Measurements from ENCODE around the gene TNK2.
A peak's percentile ranks its signal among the peaks of the same experiment; 100 is the strongest.
"Not testable (repeated sequence)": the region's sequence is repeated elsewhere in the genome, so short reads cannot be mapped to it uniquely, and the experiment has no call there.

Gene TNK2

DNA sequence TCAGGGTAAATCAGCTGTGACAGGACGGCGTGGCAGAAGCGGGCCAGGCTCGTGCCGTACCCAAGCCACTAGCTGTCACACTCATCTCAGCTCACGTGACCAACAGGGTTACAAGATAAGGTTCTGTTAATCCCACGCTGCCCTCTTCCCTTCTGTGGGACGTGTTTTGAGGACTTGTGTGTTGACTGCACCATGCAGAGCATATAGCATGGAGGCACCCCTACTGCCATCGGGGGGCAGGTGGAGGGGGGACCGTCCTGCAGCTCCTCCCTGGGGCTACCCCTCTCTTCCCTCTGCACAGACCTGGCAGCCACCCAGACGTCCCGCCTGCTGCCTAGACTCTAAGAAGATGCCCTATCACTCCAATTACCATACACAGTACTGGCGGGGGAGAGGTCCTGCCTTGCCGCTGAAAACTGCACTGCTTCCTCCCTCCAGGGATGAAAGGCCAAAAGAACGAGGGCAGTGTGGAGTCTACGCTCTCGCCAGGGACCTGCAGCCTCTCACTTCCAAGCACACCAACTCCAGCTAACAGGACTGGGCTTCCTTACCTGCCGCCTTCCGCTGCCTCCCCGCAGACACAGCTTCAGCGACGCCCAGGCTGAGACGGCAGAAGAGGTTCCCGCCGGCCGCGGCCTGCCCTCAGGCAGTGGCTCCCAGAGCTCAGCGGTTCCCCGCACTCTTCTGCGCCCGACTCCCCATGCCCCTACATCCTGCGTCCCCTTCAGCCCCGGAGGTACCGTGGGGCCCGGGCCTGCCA lies at the start of gene TNK2:
Gene TNK2, minus strand, starts transcription at position 618 of the 760 bp plus-strand sequence. CDS start 19,963 bp downstream, outside the sequence.
- no peak for TF ChIP-seq EZH2phosphoT487 (IDR thresholded peaks at IDR 0.05; ENCODE audit: borderline replicate concordance)
- peak within 1 kb of the TSS; percentile 97 for H3K4me2 ChIP-seq (ENCODE audit: low read depth, low read length, poor library complexity, severe bottlenecking)
- H3K9me2 ChIP-seq (replicated peaks; ENCODE audit: low read depth, low read length) = no peaks in the 10 kb centered on the region
- H4K20me1 ChIP-seq (ENCODE audit: insufficient read depth, low read length, poor library complexity, severe bottlenecking) = peaks cover 28% of the 10 kb centered on the region
- no peaks in the 10 kb centered on the region for H3K9me3 ChIP-seq (ENCODE audit: insufficient read depth, low read depth, low read length)
- peaks cover 55% of the 10 kb centered on the region for H3K79me2 ChIP-seq (ENCODE audit: insufficient read depth, low read length)
- H3K9ac ChIP-seq (ENCODE audit: low read depth, low read length, poor library complexity, severe bottlenecking) = peak within 1 kb of the TSS; percentile 71
- peaks cover 8% of the 10 kb centered on the region; the same call in 1 of the 2 replicates for H3F3A ChIP-seq (ENCODE audit: low read depth)
- no peaks in the 10 kb centered on the region for H3K27me3 ChIP-seq (ENCODE audit: insufficient read depth, low read length, poor library complexity, severe bottlenecking)
- no peak within 1 kb of the TSS for H2AFZ ChIP-seq (ENCODE audit: low read length)
- H3K4me1 ChIP-seq (ENCODE audit: insufficient read depth, low read length, poor library complexity, severe bottlenecking) = peaks cover 56% of the 10 kb centered on the region
- no peaks in the 10 kb centered on the region for H3K36me3 ChIP-seq (ENCODE audit: insufficient read depth, low read length)
- peak within 1 kb of the TSS; percentile 73 for H3K4me3 ChIP-seq (ENCODE audit: low read length, poor library complexity, severe bottlenecking)

DNA sequence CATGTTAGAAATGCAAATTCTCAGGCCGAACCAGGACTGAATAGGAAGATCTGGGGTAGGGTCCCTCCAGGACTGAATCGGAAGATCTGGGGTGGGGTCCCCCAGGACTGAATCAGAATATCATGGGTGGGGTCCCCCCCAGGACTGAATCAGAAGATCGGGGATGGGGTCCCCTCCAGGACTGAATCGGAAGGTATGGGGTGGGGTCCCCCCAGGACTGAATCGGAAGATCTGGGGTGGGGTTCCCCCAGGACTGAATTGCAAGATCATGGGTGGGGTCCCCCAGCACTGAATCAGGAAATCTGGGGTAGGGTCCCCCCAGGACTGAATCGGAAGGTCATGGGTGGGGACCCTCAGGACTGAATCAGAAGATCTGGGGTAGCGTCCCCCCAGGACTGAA lies 48.2 kb upstream of the TNK2 start:
- H3K36me3 ChIP-seq (ENCODE audit: insufficient read depth, low read length) = no peaks in the 10 kb centered on the region
- peaks cover 3% of the 10 kb centered on the region for H4K20me1 ChIP-seq (ENCODE audit: insufficient read depth, low read length, poor library complexity, severe bottlenecking)
- TF ChIP-seq EZH2phosphoT487 (IDR thresholded peaks at IDR 0.05; ENCODE audit: borderline replicate concordance) = no peak
- TF ChIP-seq, protein P1, sequence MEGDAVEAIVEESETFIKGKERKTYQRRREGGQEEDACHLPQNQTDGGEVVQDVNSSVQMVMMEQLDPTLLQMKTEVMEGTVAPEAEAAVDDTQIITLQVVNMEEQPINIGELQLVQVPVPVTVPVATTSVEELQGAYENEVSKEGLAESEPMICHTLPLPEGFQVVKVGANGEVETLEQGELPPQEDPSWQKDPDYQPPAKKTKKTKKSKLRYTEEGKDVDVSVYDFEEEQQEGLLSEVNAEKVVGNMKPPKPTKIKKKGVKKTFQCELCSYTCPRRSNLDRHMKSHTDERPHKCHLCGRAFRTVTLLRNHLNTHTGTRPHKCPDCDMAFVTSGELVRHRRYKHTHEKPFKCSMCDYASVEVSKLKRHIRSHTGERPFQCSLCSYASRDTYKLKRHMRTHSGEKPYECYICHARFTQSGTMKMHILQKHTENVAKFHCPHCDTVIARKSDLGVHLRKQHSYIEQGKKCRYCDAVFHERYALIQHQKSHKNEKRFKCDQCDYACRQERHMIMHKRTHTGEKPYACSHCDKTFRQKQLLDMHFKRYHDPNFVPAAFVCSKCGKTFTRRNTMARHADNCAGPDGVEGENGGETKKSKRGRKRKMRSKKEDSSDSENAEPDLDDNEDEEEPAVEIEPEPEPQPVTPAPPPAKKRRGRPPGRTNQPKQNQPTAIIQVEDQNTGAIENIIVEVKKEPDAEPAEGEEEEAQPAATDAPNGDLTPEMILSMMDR (conservative IDR thresholded peaks at IDR 0.05; ENCODE audit: low read length) = no peak
- no peaks in the 10 kb centered on the region for H3K27me3 ChIP-seq (ENCODE audit: insufficient read depth, low read length, poor library complexity, severe bottlenecking)
- peaks cover 2% of the 10 kb centered on the region for H3K4me1 ChIP-seq (ENCODE audit: insufficient read depth, low read length, poor library complexity, severe bottlenecking)
- no peak overlapping the region for H3K9ac ChIP-seq (ENCODE audit: low read depth, low read length, poor library complexity, severe bottlenecking)
- 0 out of 2 replicates have a peak, but pooled peaks cover 3% of the 10 kb centered on the region for H3F3A ChIP-seq (ENCODE audit: low read depth)
- H3K9me3 ChIP-seq (ENCODE audit: insufficient read depth, low read depth, low read length) = no peaks in the 10 kb centered on the region
- H3K4me3 ChIP-seq (ENCODE audit: low read length, poor library complexity, severe bottlenecking) = no peak overlapping the region
- H3K79me2 ChIP-seq (ENCODE audit: insufficient read depth, low read length) = peaks cover 8% of the 10 kb centered on the region; the same call in 1 of the 2 replicates
- no peaks in the 10 kb centered on the region for H3K9me2 ChIP-seq (replicated peaks; ENCODE audit: low read depth, low read length)
- H3K4me2 ChIP-seq (ENCODE audit: low read depth, low read length, poor library complexity, severe bottlenecking) = no peak overlapping the region
- H2AFZ ChIP-seq (ENCODE audit: low read length) = no peak overlapping the region

DNA sequence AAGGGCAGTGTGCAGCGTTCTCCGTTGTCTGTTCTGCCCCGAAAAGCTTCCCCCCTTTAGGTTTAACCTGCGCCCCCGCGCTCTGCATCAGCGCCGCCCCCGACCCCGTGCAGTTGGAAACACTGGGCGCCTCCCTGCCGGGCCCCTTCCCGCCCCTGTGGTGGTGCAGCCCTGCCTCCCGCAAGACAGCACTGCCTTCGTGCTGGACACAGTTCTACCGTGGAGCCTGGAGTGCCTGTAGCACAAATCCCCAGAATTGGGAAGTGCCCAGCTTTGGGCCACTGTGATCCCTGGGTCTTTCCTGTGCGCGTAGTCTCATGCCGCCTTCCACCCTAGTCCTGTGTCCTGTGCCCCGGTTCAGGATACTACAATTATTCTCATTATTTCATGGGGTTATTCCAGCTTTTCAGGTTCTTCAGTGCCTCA lies 47.1 kb upstream of the TNK2 start:
- not testable (repeated sequence) for H2AFZ ChIP-seq (ENCODE audit: low read length); H3F3A ChIP-seq (ENCODE audit: low read depth); H3K9me2 ChIP-seq (replicated peaks; ENCODE audit: low read depth, low read length); H3K27me3 ChIP-seq (ENCODE audit: insufficient read depth, low read length, poor library complexity, severe bottlenecking); H3K9me3 ChIP-seq (ENCODE audit: insufficient read depth, low read depth, low read length); H3K4me2 ChIP-seq (ENCODE audit: low read depth, low read length, poor library complexity, severe bottlenecking); H3K36me3 ChIP-seq (ENCODE audit: insufficient read depth, low read length); H3K9ac ChIP-seq (ENCODE audit: low read depth, low read length, poor library complexity, severe bottlenecking); H4K20me1 ChIP-seq (ENCODE audit: insufficient read depth, low read length, poor library complexity, severe bottlenecking); H3K4me1 ChIP-seq (ENCODE audit: insufficient read depth, low read length, poor library complexity, severe bottlenecking); H3K4me3 ChIP-seq (ENCODE audit: low read length, poor library complexity, severe bottlenecking)
- peaks cover 14% of the 10 kb centered on the region; the same call in 1 of the 2 replicates for H3K79me2 ChIP-seq (ENCODE audit: insufficient read depth, low read length)

DNA sequence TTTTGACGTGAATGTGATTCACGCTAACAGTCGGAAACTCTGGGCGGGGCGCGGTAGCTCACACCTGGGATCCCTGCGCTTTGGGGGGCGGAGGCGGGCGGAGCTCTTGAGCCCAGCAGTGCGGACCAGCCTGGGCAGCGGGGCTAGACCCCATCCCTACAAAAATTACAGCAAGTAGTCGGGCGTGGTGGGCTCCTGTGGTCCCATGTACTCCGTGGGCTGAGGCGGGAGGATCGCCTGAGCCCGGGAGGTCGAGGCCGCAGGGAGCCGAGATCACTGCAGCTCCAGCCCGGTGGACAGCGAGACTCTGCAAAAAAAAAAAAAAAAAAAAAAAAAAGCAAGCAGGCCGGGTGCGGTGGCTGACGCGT lies 46.4 kb upstream of the TNK2 start:
- H3K27me3 ChIP-seq (ENCODE audit: insufficient read depth, low read length, poor library complexity, severe bottlenecking); H3F3A ChIP-seq (ENCODE audit: low read depth); H2AFZ ChIP-seq (ENCODE audit: low read length); H4K20me1 ChIP-seq (ENCODE audit: insufficient read depth, low read length, poor library complexity, severe bottlenecking); H3K36me3 ChIP-seq (ENCODE audit: insufficient read depth, low read length); H3K9me2 ChIP-seq (replicated peaks; ENCODE audit: low read depth, low read length); H3K9ac ChIP-seq (ENCODE audit: low read depth, low read length, poor library complexity, severe bottlenecking); H3K4me1 ChIP-seq (ENCODE audit: insufficient read depth, low read length, poor library complexity, severe bottlenecking); H3K9me3 ChIP-seq (ENCODE audit: insufficient read depth, low read depth, low read length): not testable (repeated sequence)
- Histone ChIP-seq H3K79me2 (ENCODE audit: insufficient read depth, low read length) (peaks cover 17% of the 10 kb centered on the region; the same call in 1 of the 2 replicates), H3K4me2 (ENCODE audit: low read depth, low read length, poor library complexity, severe bottlenecking) (peak overlapping the region; percentile 37), H3K4me3 (ENCODE audit: low read length, poor library complexity, severe bottlenecking) (peak overlapping the region; percentile 69)

DNA sequence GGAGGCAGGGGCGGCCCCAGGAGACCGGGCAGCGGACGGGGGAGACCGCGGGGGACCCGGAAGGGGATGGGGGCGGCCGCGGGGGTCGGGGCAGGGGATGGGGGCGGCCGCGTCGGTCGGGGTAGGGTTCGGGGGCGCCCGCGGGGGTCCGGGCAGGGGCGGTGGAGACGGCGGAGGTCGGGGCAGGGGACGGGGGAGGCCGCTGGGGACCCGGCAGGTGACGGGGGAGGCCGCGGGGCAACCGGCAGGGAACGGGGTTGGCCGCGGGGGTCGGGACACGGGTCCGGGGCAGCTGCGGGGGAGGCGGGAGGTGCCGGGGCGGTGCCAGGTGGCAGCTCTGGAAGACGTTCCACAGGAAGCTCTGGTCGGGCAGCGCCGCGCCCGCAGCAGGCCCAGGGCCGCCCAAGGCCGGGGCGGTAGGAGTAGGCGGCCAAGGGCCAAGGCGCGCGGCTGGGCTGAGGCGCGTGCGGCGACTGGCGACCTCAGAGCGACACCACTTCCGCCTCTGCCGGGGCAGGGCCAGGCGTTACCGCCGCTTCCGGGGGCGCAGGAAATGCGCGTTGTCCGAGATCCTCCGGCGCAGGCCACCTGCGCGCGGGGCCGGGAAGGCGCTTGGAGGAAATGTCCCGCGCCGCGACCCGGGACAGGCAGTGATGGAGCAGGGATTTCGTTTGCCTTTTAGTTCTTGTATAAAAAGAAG lies 45.9 kb upstream of the TNK2 start:
- not testable (repeated sequence) for H3K36me3 ChIP-seq (ENCODE audit: insufficient read depth, low read length); H4K20me1 ChIP-seq (ENCODE audit: insufficient read depth, low read length, poor library complexity, severe bottlenecking); H3K9ac ChIP-seq (ENCODE audit: low read depth, low read length, poor library complexity, severe bottlenecking); H3F3A ChIP-seq (ENCODE audit: low read depth); H3K9me2 ChIP-seq (replicated peaks; ENCODE audit: low read depth, low read length); H3K4me1 ChIP-seq (ENCODE audit: insufficient read depth, low read length, poor library complexity, severe bottlenecking); H3K9me3 ChIP-seq (ENCODE audit: insufficient read depth, low read depth, low read length); H3K27me3 ChIP-seq (ENCODE audit: insufficient read depth, low read length, poor library complexity, severe bottlenecking); H2AFZ ChIP-seq (ENCODE audit: low read length)
- Histone ChIP-seq H3K4me2 (ENCODE audit: low read depth, low read length, poor library complexity, severe bottlenecking) (peak overlapping the region; percentile 37), H3K79me2 (ENCODE audit: insufficient read depth, low read length) (peaks cover 17% of the 10 kb centered on the region; the same call in 1 of the 2 replicates), H3K4me3 (ENCODE audit: low read length, poor library complexity, severe bottlenecking) (peak overlapping the region; percentile 69)

DNA sequence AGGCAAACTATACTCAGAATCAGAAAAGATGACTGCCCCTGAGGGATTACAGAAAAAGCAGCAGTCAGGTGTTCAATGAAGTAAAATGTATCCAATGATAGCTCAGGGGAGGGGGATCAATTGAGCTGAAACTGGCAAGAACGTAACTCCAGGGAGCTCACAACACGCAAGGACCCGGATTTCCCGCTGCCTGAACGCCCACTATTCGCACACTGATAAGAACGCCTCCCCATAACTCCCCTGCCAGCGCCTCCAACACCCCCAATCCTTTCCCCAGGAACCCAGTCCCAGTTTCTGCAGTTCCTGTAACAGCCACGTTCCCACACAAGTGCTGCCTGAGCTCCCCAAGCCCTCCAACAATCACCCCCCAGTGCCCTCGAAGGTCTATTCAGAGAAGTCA lies 44.2 kb upstream of the TNK2 start:
- not testable (repeated sequence) for H2AFZ ChIP-seq (ENCODE audit: low read length); H3K4me2 ChIP-seq (ENCODE audit: low read depth, low read length, poor library complexity, severe bottlenecking)

More for the DNA sequence above, 44.2 kb upstream of the TNK2 start:
- not testable (repeated sequence) for H3K9me2 ChIP-seq (replicated peaks; ENCODE audit: low read depth, low read length); H3K9ac ChIP-seq (ENCODE audit: low read depth, low read length, poor library complexity, severe bottlenecking); H3K9me3 ChIP-seq (ENCODE audit: insufficient read depth, low read depth, low read length); H4K20me1 ChIP-seq (ENCODE audit: insufficient read depth, low read length, poor library complexity, severe bottlenecking); H3F3A ChIP-seq (ENCODE audit: low read depth); H3K4me1 ChIP-seq (ENCODE audit: insufficient read depth, low read length, poor library complexity, severe bottlenecking); H3K27me3 ChIP-seq (ENCODE audit: insufficient read depth, low read length, poor library complexity, severe bottlenecking); H3K36me3 ChIP-seq (ENCODE audit: insufficient read depth, low read length)
- peak overlapping the region; percentile 48 for H3K4me3 ChIP-seq (ENCODE audit: low read length, poor library complexity, severe bottlenecking)
- peaks cover 17% of the 10 kb centered on the region; the same call in 1 of the 2 replicates for H3K79me2 ChIP-seq (ENCODE audit: insufficient read depth, low read length)
